NB4 (cell line): ENCODE data around the gene OVOL2.

Experiments
- CTCF ChIP-seq: IDR thresholded peaks from one replicate; pipeline ENCODE4 v1.5.1; 2012; ENCODE audit warnings: low read depth, low read length
- MAX ChIP-seq: IDR thresholded peaks from 2 replicates; pipeline ENCODE4 v1.6.1; 2011; ENCODE audit warnings: low read depth, low read length

GRCh38 chr20:18057101-18057993 is at the start of gene OVOL2:
- TF ChIP-seq CTCF: no peak
- TF ChIP-seq MAX: no peak
